HepG2 (cell line): Measurements from ENCODE around the gene FBXO30. TPM values are rescaled to one million over a fixed set of nuclear protein-coding genes. Genes with fewer than 3 reads are reported as not detected.

Experiments
- ATAC-seq: fragments of 200-7000 bp; cut with Tn5 transposase; 3 replicates; pipeline ENCODE4 v1.9.1; 2020; ENCODE audit warnings: mild to moderate bottlenecking, moderate library complexity
- BruUV-seq: library from RNA; stranded (reverse); fragments of 400-500 nt; replicated peaks from 2 replicates; lab custom pipeline; 2021; lab: Mats Ljungman, UMichigan
- CTCF ChIA-PET: fragments of 300-600 bp; formaldehyde crosslinking; extraction: SDS; loops from one replicate; lab custom pipeline; 2021; ENCODE audit warnings: low total read pairs, inconsistent platforms, low intra/inter-chr PET ratio; lab: Yijun Ruan, JAX
- POLR2A ChIA-PET: fragments of 350-600 bp; sonication (Branson Sonifier 250); formaldehyde crosslinking; loops from one replicate; lab custom pipeline; 2020; ENCODE audit warnings: antibody characterized with exemption, inconsistent platforms; lab: Yijun Ruan, JAX
- DNase-seq: peaks from one replicate; pipeline ENCODE4 v3.0.0-alpha.2; 2015; ENCODE audit warnings: low spot score
- FAIRE-seq: peaks from 3 replicates; lab custom pipeline; 2011; peaks lifted over from hg19 to GRCh38; lab: Jason Lieb, UNC
- H2AFZ ChIP-seq: one replicate; pipeline ENCODE4 v1.6.1; 2011; ENCODE audit warnings: low read length, inconsistent platforms
- H3K27ac ChIP-seq: fragments of 300-600 bp; 3 replicates; pipeline ENCODE4 v1.8.0; 2011; ENCODE audit warnings: mixed run types, mild to moderate bottlenecking, mixed read lengths, low read length, inconsistent platforms; ENCODE audit not compliant: insufficient read depth; ENCODE audit errors: extremely low read length
- H3K27me3 ChIP-seq, 2 experiments: fragments of 200-600 bp in 1 of 2; 2 replicates in 1 of 2; 3 replicates in 1 of 2; pipeline versions ENCODE4 v1.6.0 to v1.8.0; 2011; ENCODE audit warnings: low read length in 2 of 2, mild to moderate bottlenecking in 2 of 2, moderate library complexity in 2 of 2, inconsistent platforms in 1 of 2; ENCODE audit not compliant: insufficient read depth in 2 of 2, control insufficient read depth in 1 of 2
- H3K36me3 ChIP-seq, 2 experiments: fragments of 200-600 bp in 1 of 2; replicated peaks in 1 of 2; 2 replicates in 1 of 2; 3 replicates in 1 of 2; pipeline versions ENCODE4 v1.5.1 to v1.8.0; 2011; ENCODE audit warnings: low read length in 2 of 2, inconsistent platforms in 1 of 2; ENCODE audit not compliant: insufficient read depth in 2 of 2, control insufficient read depth in 1 of 2
- H3K4me1 ChIP-seq: 2 replicates; pipeline ENCODE4 v1.5.1; 2012; ENCODE audit warnings: low read length, inconsistent platforms; ENCODE audit not compliant: insufficient read depth
- H3K4me2 ChIP-seq: 2 replicates; pipeline ENCODE4 v1.6.0; 2011; ENCODE audit warnings: low read depth, low read length, inconsistent platforms
- H3K4me3 ChIP-seq, 3 experiments: fragments of 200-600 bp in 1 of 3; sonication (generic), shearing (Covaris generic) in 1 of 3; replicated peaks in 1 of 3; 2 replicates each; pipeline ENCODE4 v1.5.1; 2011 to 2016; ENCODE audit warnings: low read length in 3 of 3, inconsistent platforms in 2 of 3, low read depth in 2 of 3, mild to moderate bottlenecking in 2 of 3, control low read depth in 1 of 3, mixed read lengths in 1 of 3; ENCODE audit not compliant: insufficient read depth in 1 of 3
- H3K79me2 ChIP-seq: one replicate; pipeline ENCODE4 v1.6.1; 2011; ENCODE audit warnings: low read length, inconsistent platforms; ENCODE audit not compliant: insufficient read depth
- H3K9ac ChIP-seq: 2 replicates; pipeline ENCODE4 v1.6.0; 2011; ENCODE audit warnings: mild to moderate bottlenecking, low read depth, low read length, inconsistent platforms; ENCODE audit not compliant: insufficient read depth
- H3K9me3 ChIP-seq: 2 replicates; pipeline ENCODE4 v1.5.1; 2012; ENCODE audit warnings: mild to moderate bottlenecking, low read length
- H4K20me1 ChIP-seq: 2 replicates; pipeline ENCODE4 v1.6.0; 2011; ENCODE audit warnings: inconsistent platforms, mild to moderate bottlenecking, low read length, moderate library complexity; ENCODE audit not compliant: insufficient read depth
- FOXA3 ChIP-seq: IDR thresholded peaks from 2 replicates; pipeline ENCODE4 v1.6.1; 2016; ENCODE audit warnings: missing genetic modification reagents, missing compliant biosample characterization
- HNF1A ChIP-seq, 2 experiments: sonication (generic) in 1 of 2; formaldehyde crosslinking in 1 of 2; IDR thresholded peaks; 2 replicates each; pipeline versions ENCODE4 v1.4.0 to v1.6.1; 2016 to 2020; ENCODE audit warnings: borderline replicate concordance in 1 of 2, low read depth in 1 of 2, mild to moderate bottlenecking in 1 of 2, missing genetic modification reagents in 1 of 2
- KLF15 ChIP-seq: sonication (generic); formaldehyde crosslinking; IDR thresholded peaks from 2 replicates; pipeline ENCODE4 v1.8.1; 2023; ENCODE audit warnings: borderline replicate concordance, mild to moderate bottlenecking, inconsistent platforms, missing genetic modification reagents, mixed read lengths
- STAG1 ChIP-seq: sonication (generic); formaldehyde crosslinking; IDR thresholded peaks from 2 replicates; pipeline ENCODE4 v1.4.0; 2020; ENCODE audit warnings: missing genetic modification reagents
- ZNF7 ChIP-seq: IDR thresholded peaks from 2 replicates; pipeline ENCODE4 v1.6.1; 2016; ENCODE audit warnings: missing biosample characterization, missing genetic modification reagents
- in situ Hi-C: cut with HindIII; loops from 2 replicates; pipeline ENCODE4 v1.10.0; 2017; ENCODE audit warnings: low pct_unique_long_range_greater_than_20kb; ENCODE audit not compliant: extremely low pct_ligation_motif_present
- intact Hi-C: fragments of 100-400 bp; cut with micrococcal nuclease; formaldehyde crosslinking; loops from one replicate; pipeline ENCODE4 v1.10.0; 2022; ENCODE audit not compliant: unreplicated experiment
- polyA plus RNA-seq, 8 experiments: library from polyadenylated mRNA; depleted of rRNA in 3 of 8; stranded (reverse) in 7 of 8; unstranded in 1 of 8; fragments of >200 nt; fragmentation: Illumina TruSeq in 4 of 8; extraction: Trizol in 4 of 8; gene quantifications; 2 replicates each; pipeline versions ENCODE4 v1.2.1 to v1.2.3, GENCODE V29; 2011 to 2016; ENCODE audit warnings: low read depth in 4 of 8, missing spikeins in 1 of 8, mixed read lengths in 1 of 8; ENCODE audit not compliant: insufficient read depth in 1 of 8
- total RNA-seq, 5 experiments: library from RNA; depleted of rRNA; stranded (reverse); fragments of >200 nt; fragmentation: Illumina TruSeq; extraction: Trizol; gene quantifications; 2 replicates each; pipeline ENCODE4 v1.2.3, GENCODE V29; 2016; ENCODE audit warnings: low read depth in 1 of 5

Gene FBXO30
- total and polyA plus RNA-seq, 2 of the 13 experiments (the other 11 are each of a cell fraction or from before 2014, with no cell fraction given) = 3.2 to 7.1 TPM

DNA sequence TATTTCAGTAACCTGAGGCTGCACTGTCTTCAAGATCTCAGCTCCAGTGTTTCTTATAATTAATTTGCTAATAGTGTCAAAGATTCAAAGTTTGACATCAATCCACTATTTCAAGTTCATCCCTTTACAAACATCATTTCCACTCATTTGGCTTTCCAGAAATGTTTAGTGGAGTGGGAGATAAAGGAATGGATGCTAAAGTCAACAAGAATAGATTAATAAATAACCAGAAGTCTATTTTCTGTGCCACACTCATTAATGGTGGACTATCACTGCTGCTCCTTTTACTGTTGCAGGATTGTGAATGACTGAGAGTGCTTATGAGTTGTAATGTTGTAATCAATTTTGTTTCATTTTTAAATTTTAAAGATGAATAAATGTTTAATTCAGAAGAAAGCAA, 50.9 kb downstream of the FBXO30 start (continued):
- TF ChIP-seq HNF1A (IDR thresholded peaks at IDR 0.05; ENCODE audit: low read depth) (peak; percentile 73), HNF1A (CRISPR knock-in tag; IDR thresholded peaks at IDR 0.05; ENCODE audit: borderline replicate concordance) (peak; percentile 33; the same call in 1 of the 2 replicates), FOXA3 (CRISPR knock-in tag) (peak; percentile 58), ZNF7 (CRISPR knock-in tag) (no peak)

- no peak overlapping the region for H3K4me2 ChIP-seq
- H3K36me3 ChIP-seq = no peaks in the 10 kb centered on the region
- in situ Hi-C loops = no loop called here
- H3K27me3 ChIP-seq = no peaks in the 10 kb centered on the region
- TF ChIP-seq STAG1 (CRISPR knock-in tag) (peak; percentile 20; the same call in 1 of the 2 replicates), KLF15 (no peak)
- H4K20me1 ChIP-seq = no peaks in the 10 kb centered on the region
- ATAC-seq = no peak
- no peak overlapping the region for H3K27ac ChIP-seq
- H3K79me2 ChIP-seq = no peaks in the 10 kb centered on the region
- no peaks in the 10 kb centered on the region for H3K9me3 ChIP-seq
- no TSS peak for BruUV-seq
- POLR2A ChIA-PET = no interaction called here
- DNase-seq = no peak
- CTCF ChIA-PET = no interaction called here
- peaks cover 7% of the 10 kb centered on the region for H3K4me1 ChIP-seq
- FAIRE-seq = no peak
- no peak overlapping the region for H2AFZ ChIP-seq
- intact Hi-C loops = no loop called here
- H3K4me3 ChIP-seq = no peak overlapping the region
- no peak overlapping the region for H3K9ac ChIP-seq
These were observed 53.0 kb downstream of the FBXO30 start for GRCh38 chr6:145761584-145761983.
